GM18858 (cell line): ENCODE measurements around the gene C10orf90.
"Not testable (repeated sequence)": the region's sequence is repeated elsewhere in the genome, so short reads cannot be mapped to it uniquely, and the experiment has no call there.

ENCODE experiments used
- ATAC-seq: cut with Tn5 transposase; IDR thresholded peaks from one replicate; pipeline ENCODE4 v1.9.1; 2021; ENCODE audit not compliant: unreplicated experiment

Gene C10orf90

GRCh38 chr10:126397640-126398382 lies 272.7 kb downstream of the C10orf90 start:
- ATAC-seq: no peak

- ATAC-seq: no peak
These were observed 273.3 kb downstream of the C10orf90 start for GRCh38 chr10:126397156-126397555.

- no peak for ATAC-seq
These were observed 275.5 kb downstream of the C10orf90 start for GRCh38 chr10:126394948-126395347.

GRCh38 chr10:126393076-126393475 lies 277.4 kb downstream of the C10orf90 start:
- no peak for ATAC-seq

- ATAC-seq: no peak
These were observed 278.0 kb downstream of the C10orf90 start for GRCh38 chr10:126392469-126392868.

GRCh38 chr10:126392068-126392467 lies 278.4 kb downstream of the C10orf90 start:
- no peak for ATAC-seq

GRCh38 chr10:126391192-126391885 lies 279.2 kb downstream of the C10orf90 start:
- ATAC-seq: no peak

- no peak for ATAC-seq
These were observed 280.2 kb downstream of the C10orf90 start for GRCh38 chr10:126390324-126390723.

- ATAC-seq: no peak
These were observed 282.3 kb downstream of the C10orf90 start, which contains the start of gene ADAM12 for GRCh38 chr10:126387931-126388911. Gene ADAM12, minus strand, starts transcription at chr10:126388477. Its CDS starts 332 bp downstream, at chr10:126388145.

- no peak for ATAC-seq
These were observed 283.2 kb downstream of the C10orf90 start for GRCh38 chr10:126387041-126387921.

- ATAC-seq: no peak
These were observed 286.1 kb downstream of the C10orf90 start for GRCh38 chr10:126384269-126384873.

GRCh38 chr10:126380352-126381076 lies 290.0 kb downstream of the C10orf90 start:
- no peak for ATAC-seq

GRCh38 chr10:126379166-126379565 lies 291.3 kb downstream of the C10orf90 start:
- ATAC-seq: not testable (repeated sequence)

GRCh38 chr10:126376956-126377355 lies 293.5 kb downstream of the C10orf90 start:
- ATAC-seq: no peak

- ATAC-seq: no peak
These were observed 294.5 kb downstream of the C10orf90 start for GRCh38 chr10:126375926-126376554.

- no peak for ATAC-seq
These were observed 295.2 kb downstream of the C10orf90 start for GRCh38 chr10:126375299-126375698.
